ENCODE results near the gene C19orf44. TPM values are rescaled to one million over a fixed set of nuclear protein-coding genes. Genes with fewer than 3 reads are reported as not detected.
A peak's percentile ranks its signal among the peaks of the same experiment; 100 is the strongest.

The C19orf44 gene
- total RNA-seq, 1 donor from 2014 or later = 4.6 TPM

GRCh38 chr19:16456652-16457194 is 39.5 kb upstream of the C19orf44 start:
- no peak for TF ChIP-seq CTCF (conservative IDR thresholded peaks at IDR 0.05; ENCODE audit: low read depth, low read length)
- DNase-seq (ENCODE audit: low read depth) = no peak
- H3K4me3 ChIP-seq (ENCODE audit: low read depth, low read length) = peak overlapping the region; percentile 42

DNA sequence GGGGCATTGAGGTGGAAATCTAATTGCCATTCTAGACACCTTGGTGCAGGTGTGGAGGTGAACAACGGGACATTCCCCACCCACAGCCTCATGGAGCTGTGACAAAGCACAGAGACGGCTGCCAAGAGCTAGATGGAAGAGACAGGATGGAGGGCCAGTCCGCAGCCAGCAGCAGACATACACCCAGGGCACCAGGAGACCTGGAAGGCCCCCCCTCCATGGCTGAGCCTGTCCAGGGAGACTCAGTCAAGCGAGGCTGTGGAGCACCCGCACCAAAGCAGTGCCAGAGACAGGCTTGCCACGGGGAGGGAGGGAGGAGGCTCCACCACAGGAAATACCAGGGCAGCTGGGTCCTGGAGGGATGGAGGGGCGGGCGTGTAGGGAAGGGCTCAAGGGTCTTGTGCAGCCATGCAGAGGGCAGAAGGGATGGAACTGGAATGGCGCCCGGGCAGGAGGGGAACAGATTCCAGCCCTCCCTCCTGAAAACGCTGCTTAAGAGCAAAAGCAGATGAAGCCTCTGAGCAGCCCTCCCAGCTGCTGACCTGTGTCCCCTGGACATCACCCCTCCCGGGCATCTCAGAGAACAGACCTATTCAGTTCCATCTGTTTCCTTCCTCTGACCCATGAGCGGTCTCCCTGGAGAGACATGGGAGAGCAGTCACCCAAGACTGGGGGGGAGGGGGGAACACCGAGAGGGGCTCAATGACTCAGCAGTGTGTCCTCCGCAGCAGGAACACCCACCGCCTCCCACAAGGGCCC is 38.8 kb upstream of the C19orf44 start:
- no peak for DNase-seq (ENCODE audit: low read depth)
- H3K4me3 ChIP-seq (ENCODE audit: low read depth, low read length) = peak overlapping the region; percentile 42

GRCh38 chr19:16457954-16458331 is 38.3 kb upstream of the C19orf44 start:
- no peak for TF ChIP-seq CTCF (conservative IDR thresholded peaks at IDR 0.05; ENCODE audit: low read depth, low read length)
- no peak for DNase-seq (ENCODE audit: low read depth)
- peak overlapping the region; percentile 42 for H3K4me3 ChIP-seq (ENCODE audit: low read depth, low read length)

More for the DNA sequence above, 38.8 kb upstream of the C19orf44 start:
- no peak for TF ChIP-seq CTCF (conservative IDR thresholded peaks at IDR 0.05; ENCODE audit: low read depth, low read length)

DNA sequence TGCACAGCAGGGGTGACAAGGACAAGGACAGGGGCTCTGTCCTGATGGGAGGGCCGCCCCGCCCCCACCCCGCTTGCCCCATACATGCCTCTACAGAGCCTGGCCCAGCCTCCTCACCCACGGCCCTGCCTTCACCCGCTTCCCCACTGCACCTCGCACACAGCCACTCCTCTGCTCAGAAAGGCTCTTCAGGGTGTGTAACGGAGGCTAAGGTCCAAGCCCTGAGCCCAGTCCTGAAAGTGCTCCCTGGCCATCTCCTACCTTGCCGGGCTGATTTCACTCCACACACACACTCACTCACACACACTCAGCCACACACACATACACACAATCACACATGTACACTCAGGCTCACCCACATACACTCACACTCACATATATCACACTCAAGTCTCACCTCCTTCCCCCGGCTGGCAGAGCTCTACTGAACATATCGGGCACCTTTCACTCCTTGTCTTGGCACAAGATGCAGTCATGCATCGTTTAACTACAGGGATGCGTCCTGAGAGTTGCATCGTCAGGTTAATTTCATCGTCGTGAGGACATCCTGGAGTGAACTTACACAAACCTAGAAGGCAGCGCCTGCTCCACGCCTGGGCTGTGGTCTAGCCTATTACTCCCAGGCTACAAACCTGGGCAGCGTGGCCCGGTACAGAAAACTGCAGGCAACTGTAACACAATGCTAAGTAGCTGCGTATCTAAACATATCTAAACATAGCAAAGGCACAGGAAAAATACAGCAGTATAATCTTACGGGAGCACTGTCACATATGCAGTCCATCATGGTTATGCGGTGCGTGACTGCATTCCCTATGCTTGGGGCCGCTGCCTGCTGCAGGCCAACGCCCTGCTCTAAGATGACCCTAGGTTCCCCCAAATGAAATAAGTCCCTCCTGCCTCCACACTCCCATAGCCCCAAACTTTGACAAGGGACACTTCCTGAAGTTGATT is 37.5 kb upstream of the C19orf44 start:
- no peak for DNase-seq (ENCODE audit: low read depth)
- peak overlapping the region; percentile 42 for H3K4me3 ChIP-seq (ENCODE audit: low read depth, low read length)
- no peak for TF ChIP-seq CTCF (conservative IDR thresholded peaks at IDR 0.05; ENCODE audit: low read depth, low read length)

DNA sequence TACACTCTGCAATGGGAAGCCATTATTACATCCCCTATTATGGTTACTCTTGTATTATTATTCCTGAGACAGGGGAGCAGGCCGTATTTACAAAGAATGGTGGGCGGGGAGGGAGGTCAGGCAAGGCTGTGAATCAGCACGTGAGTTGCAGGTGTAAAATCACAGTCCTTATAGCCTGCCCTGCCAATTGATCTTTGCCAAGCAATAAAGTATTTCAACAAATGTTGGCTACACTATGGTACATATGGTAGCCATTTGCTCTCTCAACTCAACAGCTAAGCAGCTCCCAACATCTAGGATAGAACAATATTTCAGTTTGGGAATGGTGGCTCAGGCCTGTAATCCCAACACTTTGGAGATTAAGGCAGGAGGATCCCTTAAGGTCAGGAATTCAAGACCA is 36.5 kb upstream of the C19orf44 start:
- TF ChIP-seq CTCF (conservative IDR thresholded peaks at IDR 0.05; ENCODE audit: low read depth, low read length) = no peak
- DNase-seq (ENCODE audit: low read depth) = no peak
- H3K4me3 ChIP-seq (ENCODE audit: low read depth, low read length) = no peak overlapping the region

GRCh38 chr19:16460454-16460853 is 35.7 kb upstream of the C19orf44 start:
- TF ChIP-seq CTCF (conservative IDR thresholded peaks at IDR 0.05; ENCODE audit: low read depth, low read length) = no peak
- no peak for DNase-seq (ENCODE audit: low read depth)
- H3K4me3 ChIP-seq (ENCODE audit: low read depth, low read length) = no peak overlapping the region
